ENCODE measurements around the gene LIPN.

The LIPN gene

GRCh38 chr10:88783724-88784123 lies 23.9 kb downstream of the LIPN start:
- DNase-seq = no peak

DNA sequence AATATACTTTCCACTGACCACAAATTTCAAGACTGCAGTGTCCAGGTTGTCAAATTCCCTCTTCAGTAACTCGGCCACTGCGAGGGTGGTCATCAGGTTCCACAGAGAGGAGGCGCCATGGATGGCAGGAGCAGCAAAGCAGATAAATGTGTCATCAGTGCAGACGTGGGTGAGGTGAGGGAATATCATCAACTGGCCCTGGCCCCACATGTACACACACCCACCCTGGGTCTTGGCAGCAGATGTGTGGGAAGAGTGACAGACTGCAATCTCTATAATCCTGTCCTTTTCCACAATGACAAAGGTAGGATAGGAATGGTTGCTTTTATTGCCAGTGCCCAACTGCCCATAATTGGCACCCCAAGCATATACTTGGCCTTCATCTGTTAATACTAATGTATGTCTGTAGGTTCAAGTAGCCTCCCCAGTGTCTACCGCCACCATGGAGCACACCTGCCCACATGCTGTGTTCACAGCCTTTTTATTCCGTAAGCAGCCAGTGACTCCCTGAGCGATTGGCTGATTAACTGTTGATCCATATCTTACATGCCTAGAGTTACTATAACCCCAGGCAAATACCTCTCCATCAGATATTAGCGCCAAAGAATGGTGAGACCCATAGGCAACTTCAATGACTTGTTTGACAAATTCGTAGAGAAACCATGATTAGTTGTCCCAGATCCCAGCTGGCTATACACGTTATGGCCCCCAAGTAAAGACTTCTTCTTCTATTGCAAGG lies 26.4 kb downstream of the LIPN start:
- DNase-seq = no peak

GRCh38 chr10:88787463-88787862 lies 27.6 kb downstream of the LIPN start:
- no peak for DNase-seq

DNA sequence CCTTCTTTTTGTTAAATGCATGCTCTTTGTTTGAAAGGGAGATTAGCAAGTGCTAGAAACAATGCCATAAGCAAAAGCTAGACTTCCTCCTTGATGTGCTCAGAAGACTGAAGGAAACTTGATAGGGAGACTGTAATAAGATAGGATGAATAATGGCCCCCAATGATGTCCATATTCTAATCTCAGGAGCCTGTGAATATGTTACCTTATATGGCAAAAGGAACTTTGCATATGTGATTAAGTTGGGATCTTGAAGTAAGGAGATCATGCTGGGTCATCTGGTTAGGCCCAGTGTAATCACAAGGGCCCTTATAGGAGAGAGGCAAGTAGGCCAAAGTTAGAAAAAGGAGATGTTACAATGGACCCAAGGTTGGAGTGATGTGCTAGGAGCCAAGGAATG lies 29.1 kb downstream of the LIPN start:
- no peak for DNase-seq

DNA sequence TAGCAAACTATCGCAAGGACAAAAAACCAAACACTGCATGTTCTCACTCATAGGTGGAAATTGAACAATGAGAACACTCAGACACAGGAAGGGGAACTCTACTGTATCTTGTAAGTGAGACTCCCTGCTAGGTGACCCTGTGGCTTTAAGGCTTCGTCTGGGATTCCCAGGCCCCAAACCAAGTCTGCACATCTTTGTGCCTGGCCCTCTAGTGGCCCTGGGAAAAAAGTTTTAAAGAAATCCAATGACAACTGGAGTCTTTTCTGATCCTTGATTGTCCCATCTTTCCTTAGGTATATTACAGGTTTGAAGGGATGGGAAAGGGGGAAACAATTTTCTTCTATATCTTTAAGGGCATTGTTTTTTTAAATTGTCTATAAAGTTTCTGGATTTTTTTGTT lies 32.1 kb downstream of the LIPN start:
- DNase-seq = peak; percentile 39

- DNase-seq = no peak
These were observed 32.8 kb downstream of the LIPN start for GRCh38 chr10:88792661-88793060.

GRCh38 chr10:88793712-88794299 lies 34.0 kb downstream of the LIPN start:
- peak; percentile 59 for DNase-seq

DNA sequence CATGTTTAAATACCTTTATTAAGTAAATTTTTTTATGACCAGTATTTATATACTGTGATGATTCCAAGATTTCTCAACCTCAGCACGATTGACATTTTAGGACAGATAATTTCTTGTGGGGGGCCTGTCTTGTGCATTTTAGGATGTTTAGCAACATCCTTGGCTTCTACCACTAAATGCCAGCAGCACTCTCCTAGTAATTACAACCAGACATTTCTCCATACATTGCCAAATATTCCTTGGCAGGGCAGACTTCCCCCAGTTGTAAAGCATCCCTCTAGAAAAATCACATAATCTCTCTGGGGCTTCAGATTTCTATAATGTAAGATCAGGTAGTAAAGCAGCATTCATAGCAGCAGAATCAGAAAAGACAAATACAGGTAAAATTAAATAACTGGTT lies 34.9 kb downstream of the LIPN start:
- peak; percentile 57 for DNase-seq

GRCh38 chr10:88800152-88801125 lies 40.6 kb downstream of the LIPN start:
- peak; percentile 63 for DNase-seq

- no peak for DNase-seq
These were observed 42.9 kb downstream of the LIPN start, which contains the start of gene LIPM for GRCh38 chr10:88802523-88803285. Gene LIPM, plus strand, starts transcription at chr10:88802730. Its CDS starts 167 bp downstream, at chr10:88802897.

DNA sequence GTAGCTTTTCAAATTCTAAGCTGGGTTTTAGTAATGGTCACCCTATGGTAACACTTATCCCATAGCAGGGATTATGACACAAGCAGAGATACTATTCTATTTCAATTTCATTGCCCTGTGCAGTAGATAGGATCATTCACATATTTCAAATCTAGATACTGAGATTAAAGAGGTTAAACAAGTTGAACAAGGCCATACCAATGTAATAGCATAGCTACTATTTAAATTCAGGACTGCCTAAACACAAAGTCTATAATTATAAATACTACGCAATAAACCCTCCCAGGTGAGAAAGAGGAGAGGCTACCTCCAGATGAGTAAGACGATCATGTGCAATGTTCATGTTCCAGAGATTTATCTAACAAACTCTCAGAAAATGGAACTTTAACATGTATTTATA lies 43.8 kb downstream of the LIPN start:
- no peak for DNase-seq

GRCh38 chr10:88804083-88804812 lies 44.4 kb downstream of the LIPN start:
- no peak for DNase-seq

DNA sequence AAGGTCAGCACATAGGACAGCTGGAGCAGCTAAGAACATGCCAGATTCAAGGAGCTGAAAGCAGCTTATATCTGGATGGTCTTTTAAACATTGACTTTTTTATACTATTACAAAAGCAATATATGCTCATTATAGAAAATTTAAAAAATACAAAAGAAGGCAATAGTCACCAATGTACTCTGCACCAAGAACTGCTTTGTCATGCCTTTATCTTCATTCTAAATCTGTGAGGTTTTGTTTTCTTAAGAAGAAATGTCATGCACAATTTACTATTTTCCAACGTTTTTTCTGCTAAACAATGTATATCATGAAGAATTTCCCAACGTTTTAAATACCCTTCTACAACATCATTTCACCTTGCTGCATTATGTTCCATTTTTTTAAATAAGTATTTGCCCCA lies 45.5 kb downstream of the LIPN start:
- DNase-seq = no peak

- DNase-seq = no peak
These were observed 46.1 kb downstream of the LIPN start for GRCh38 chr10:88805924-88806323.

GRCh38 chr10:88809621-88810020 lies 49.8 kb downstream of the LIPN start:
- DNase-seq = no peak

- DNase-seq = peak; percentile 66
These were observed 50.6 kb downstream of the LIPN start for GRCh38 chr10:88810196-88810961.

DNA sequence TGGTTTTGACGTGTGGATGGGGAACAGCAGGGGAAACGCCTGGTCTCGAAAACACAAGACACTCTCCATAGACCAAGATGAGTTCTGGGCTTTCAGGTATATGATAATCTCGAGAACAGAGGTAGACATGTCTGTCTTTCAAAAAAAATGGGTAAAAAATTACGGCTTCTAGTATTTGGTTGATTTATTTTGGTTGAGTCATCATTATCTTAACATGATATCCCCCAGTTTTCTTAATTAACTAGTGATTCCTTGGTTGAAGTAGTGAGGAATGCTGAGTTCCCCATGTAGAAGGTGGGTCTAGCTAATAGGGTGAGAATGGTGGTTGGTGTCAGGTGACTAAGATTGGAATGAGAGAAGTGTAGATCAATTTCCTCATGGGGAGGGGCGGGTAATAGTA lies 53.4 kb downstream of the LIPN start:
- no peak for DNase-seq

- peak; percentile 39 for DNase-seq
These were observed 59.5 kb downstream of the LIPN start for GRCh38 chr10:88819290-88819689.

GRCh38 chr10:88820748-88821401 lies 61.1 kb downstream of the LIPN start:
- DNase-seq = peak; percentile 83

DNA sequence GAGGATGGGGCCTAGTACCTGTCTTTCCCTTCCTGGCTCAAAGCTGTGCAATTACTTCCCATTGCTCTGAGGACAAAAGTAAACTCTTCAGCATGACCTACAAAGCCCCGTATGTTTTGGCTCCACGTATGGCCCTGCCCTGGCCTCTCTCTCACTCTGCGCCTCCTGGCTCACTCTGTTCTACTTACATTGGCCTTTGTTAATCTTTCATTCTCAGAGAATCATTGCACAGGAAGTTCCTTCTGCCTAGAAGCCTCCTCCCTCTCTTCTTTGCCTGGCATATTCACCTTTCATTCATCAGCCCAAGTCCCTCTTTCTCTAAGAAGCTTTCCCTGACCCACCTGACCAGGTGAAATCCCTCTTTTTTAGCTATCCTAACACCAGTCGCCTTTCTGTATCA lies 66.6 kb downstream of the LIPN start:
- DNase-seq = no peak
